Spleen (tissue), 7 donors: Measurements from ENCODE around the gene PLAC9.

Experiments used
- CTCF ChIP-seq, 11 experiments: fragments of 200-600 bp in 7 of 11; fragments of 450-650 bp in 4 of 11; sonication (generic) in 4 of 11; IDR thresholded peaks in 8 of 11; conservative IDR thresholded peaks in 3 of 11; 1 replicate in 7 of 11; 2 replicates in 4 of 11; pipeline versions ENCODE4 v1.4.0 to v1.8.0; 2016 to 2021; ENCODE audit warnings: antibody characterized with exemption in 11 of 11, inconsistent platforms in 4 of 11, mild to moderate bottlenecking in 1 of 11
- POLR2A ChIP-seq, 3 donors: fragments of 450-650 bp; IDR thresholded peaks; one replicate each; pipeline ENCODE4 v1.5.1; 2017; ENCODE audit warnings: antibody characterized with exemption in 3 of 3, mild to moderate bottlenecking in 1 of 3
- donor health status: DM: no; HTN: no; CAD: no; lungs with moderate emphysema.
- donor health status: DM: no; HTN: no; CAD: no.
- donor health status: DM: no; HTN: no; CAD: no.

GRCh38 chr10:80192553-80192952, 60.0 kb downstream of the PLAC9 start:
- TF ChIP-seq CTCF (IDR thresholded peaks at IDR 0.05 in 8 of 11, conservative IDR thresholded peaks at IDR 0.05 in 3 of 11) (no peak), POLR2A (IDR thresholded peaks at IDR 0.05) (no peak)
